HG03025 (cell line): ENCODE results near the gene UBE2F.
"Not testable (repeated sequence)": the region's sequence is repeated elsewhere in the genome, so short reads cannot be mapped to it uniquely, and the experiment has no call there.

Experiments
- ATAC-seq: cut with Tn5 transposase; IDR thresholded peaks from one replicate; pipeline ENCODE4 v1.9.1; 2021; ENCODE audit warnings: mild to moderate bottlenecking, moderate library complexity; ENCODE audit not compliant: unreplicated experiment, low FRiP score

UBE2F gene

GRCh38 chr2:238040918-238041317 is 74.1 kb downstream of the UBE2F start:
- no peak for ATAC-seq

GRCh38 chr2:238042090-238042489 is 75.3 kb downstream of the UBE2F start:
- no peak for ATAC-seq

- ATAC-seq, result no peak
Measured at GRCh38 chr2:238042849-238043584, 76.2 kb downstream of the UBE2F start.

DNA sequence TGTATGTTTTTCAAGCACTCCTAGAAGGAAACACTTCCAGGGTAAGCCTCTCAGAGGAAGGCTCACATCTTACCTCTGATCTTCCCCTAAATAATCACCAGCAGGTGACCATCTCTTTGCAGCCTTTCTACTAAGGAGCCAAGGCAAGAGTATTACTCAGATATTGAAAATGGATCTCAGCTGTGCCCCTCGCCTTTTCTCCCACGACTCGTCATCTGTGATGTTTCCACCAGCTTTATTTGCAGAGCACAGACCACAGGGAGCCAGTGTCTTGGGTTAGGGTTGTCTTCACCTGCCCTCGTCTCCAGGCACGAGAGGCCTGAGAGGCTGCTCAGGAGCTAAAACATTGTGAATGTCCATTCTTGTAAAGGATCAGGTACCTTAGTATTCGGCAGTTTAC is 77.0 kb downstream of the UBE2F start:
- no peak for ATAC-seq

DNA sequence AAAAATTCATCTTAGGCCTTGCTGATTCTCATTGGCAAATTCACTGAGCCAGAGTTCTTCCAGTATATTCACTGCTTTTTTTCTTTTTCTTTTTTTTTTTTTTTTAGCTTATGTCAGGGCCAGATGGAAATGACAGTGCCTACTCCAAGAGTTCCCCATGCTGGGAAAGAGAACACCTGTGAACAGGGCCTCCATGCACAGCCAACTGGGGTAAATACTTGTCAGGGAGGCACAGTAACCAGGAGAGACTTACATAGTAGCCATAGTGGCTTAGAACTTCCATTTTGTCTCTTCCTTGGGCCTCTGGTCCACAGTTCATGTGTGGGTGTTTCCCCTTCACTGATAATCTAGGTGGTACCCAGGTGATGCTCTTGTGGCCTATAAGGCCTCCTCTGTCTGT is 78.8 kb downstream of the UBE2F start:
- no peak for ATAC-seq

DNA sequence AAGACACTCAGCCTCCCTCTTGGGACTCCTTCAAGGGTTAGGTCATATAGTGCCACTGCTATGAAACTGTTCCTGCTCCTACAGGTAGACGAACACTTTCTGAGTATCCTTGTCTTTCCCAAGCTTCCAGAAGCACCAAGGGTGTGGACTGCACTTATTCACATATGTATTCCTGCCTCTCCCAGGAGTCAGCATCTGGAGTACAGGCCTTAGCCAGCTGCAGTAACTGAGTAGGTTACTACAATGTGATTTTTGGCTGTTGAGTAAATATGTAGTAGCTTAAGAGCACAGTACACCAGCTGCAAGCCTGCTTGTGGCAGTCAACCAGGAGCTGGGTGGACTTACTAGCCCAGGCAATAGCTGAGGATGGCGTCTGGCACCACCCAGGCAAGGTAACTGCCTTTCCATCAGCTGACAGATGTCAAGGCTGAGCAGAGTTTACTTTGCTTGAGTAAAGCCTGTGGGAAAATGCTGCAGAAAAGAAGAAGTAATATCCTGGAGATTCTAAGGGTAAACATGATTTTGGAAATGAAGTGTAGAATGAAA is 80.0 kb downstream of the UBE2F start:
- no peak for ATAC-seq

- no peak for ATAC-seq
Measured at GRCh38 chr2:238053191-238053776, 86.5 kb downstream of the UBE2F start.

- ATAC-seq, result no peak
Measured at GRCh38 chr2:238055841-238056240, 89.0 kb downstream of the UBE2F start.

- ATAC-seq, result not testable (repeated sequence)
Measured at GRCh38 chr2:238057696-238058575, 91.1 kb downstream of the UBE2F start.

- ATAC-seq, result no peak
Measured at GRCh38 chr2:238059505-238059904, 92.7 kb downstream of the UBE2F start.

GRCh38 chr2:238060096-238060541 is 93.3 kb downstream of the UBE2F start:
- ATAC-seq, result no peak

GRCh38 chr2:238060542-238061314 is 93.9 kb downstream of the UBE2F start, which contains the start of gene SCLY:
Gene SCLY, plus strand, starts transcription at chr2:238061001. Its CDS starts 54 bp downstream, at chr2:238061055.
- ATAC-seq, result peak; percentile 93

DNA sequence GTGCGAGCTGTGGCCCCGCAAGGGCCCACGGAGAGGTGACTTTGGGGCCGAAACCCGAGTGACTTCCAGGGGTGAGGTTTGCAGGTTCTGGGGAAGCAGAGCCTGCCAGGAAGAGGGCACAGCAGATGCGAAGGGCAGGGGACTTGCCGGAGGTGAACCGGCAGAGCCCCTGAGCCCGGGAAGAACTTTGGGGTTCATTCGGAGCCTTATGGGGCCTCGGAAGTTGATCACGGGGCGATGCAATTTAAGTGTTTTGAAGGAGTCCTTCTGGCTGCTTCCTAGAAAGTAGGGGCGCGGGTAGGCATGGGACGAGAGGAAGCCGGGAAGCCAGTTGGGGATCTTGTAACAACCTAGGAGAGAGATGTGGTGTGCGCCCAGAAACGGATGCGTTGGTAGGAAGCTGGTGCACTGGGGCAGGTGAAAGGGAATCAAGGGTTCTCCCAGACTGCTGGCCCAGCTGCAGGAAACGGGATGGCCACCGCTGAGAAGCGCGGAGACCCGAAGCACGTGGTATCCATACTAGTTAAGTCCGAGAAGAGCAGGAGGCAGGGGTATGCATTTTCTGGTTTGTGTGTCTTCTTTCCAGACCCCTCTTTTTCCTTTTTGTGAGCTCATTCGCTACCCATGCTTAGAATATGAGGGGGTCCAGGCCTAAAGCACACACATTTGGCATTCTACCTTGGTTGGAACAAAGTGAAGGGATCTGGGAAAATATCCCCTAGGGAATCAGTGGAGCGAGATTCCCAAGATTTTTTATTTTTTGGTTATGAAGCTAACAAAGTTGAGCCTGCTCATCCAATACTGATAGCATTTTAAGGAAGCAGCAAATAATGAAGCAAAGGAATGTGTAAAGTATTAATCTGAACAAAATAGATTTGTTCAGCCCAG is 94.7 kb downstream of the UBE2F start:
- ATAC-seq, result no peak

DNA sequence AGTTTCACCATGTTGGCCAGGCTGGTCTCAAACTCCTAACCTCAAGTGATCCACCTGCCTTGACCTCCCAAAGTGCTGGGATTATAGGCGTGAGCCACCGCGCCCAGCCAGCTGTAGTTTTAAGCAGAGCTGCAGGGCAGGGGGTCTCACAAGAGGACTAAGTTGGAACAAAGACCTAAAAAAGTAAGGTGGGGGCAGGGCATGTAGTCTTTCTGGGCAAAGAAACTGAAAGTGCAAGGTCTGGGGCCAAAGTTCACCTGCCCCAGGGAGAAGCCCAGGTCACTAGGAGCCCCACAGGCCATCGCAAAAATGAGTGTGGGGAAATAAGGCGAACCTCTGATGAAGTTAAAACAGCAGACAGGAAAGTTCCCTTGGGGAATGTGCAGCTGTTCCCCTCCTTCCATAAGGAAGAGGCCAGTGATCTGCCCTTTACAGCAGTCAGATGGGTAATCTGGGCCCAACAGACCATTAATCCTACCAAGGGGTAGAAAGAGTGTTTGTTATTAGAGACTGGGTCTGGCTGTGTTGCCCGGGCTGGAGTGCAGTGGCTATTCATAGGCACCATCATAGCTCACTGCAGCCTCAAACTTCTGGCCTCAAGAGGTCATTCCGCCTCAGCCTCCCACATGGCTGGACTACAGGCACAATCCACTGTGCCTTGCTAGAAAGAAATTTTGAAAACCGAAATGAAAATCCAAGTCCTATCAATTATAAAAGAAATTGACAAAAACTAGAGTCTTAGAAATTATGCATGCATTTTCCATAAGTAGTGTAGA is 96.8 kb downstream of the UBE2F start:
- ATAC-seq, result no peak

DNA sequence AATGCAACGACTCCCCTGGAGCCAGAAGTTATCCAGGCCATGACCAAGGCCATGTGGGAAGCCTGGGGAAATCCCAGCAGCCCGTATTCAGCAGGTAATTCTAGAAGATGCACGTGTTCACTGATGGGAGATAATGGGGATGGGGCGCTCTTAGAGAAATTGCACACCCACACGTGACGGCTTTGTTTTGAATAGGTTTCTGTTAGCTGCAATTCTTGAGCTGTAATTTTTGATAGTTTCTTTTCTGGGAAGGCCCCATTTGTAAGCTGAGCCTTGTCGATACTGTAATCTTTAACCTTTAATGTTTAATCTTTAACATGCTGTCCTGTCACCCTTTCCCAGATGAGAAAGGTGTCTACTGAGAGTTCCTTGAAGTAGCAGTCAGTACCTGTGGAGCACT is 97.6 kb downstream of the UBE2F start:
- no peak for ATAC-seq

DNA sequence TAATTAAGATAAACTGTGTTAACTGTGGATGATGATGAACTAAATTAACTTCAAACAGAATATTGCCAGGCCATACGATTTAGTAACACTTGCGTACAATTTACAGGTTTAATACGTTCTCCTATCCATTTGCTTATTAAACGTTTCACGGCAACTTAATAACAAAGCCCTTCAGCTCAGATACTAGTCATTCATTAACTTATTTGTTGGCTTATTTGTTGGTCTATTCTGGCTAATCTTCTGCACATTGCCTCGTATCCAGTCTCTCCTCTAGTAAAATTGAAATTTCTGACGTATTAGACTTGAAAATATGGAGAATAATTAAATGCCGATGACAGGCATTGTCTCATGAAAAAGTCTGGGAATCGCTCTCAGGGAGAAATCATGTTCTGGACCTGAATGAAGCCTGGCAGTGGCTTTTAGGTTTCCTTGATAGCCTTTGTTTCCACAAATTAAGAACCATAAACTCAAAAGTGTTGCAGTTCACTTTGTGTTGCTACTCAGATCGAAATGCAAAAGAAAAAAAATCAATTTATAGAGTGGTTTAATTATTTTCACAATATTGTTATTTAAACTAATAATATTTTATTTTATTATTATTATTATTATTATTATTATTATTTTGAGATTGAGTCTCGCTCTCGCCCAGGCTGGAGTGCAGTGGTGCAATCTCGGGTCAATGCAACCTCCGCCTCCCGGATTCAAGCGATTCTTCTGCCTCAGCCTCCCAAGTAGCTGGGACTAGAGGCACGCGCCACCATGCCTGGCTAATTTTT is 98.4 kb downstream of the UBE2F start:
- no peak for ATAC-seq

DNA sequence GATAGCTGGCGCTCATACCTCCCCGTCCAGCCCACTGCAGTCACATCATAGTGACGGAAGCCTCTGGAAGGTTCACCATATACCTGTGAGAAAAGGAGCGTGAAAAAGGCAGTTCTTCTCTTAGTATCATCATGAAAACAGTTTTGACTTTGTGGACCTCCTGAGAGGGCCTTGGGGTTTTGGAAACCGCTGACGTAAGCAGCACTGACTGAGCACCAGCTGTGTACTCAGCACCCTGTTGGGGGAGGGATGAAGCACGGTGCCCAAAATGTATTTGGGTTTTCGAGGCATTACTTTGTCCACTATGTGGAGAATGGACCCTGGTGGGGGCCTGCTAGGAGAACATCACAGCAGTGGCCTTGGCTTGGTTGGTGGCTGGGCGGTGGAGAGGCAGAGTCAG is 99.4 kb downstream of the UBE2F start:
- no peak for ATAC-seq

GRCh38 chr2:238066718-238067117 is 99.9 kb downstream of the UBE2F start:
- not testable (repeated sequence) for ATAC-seq
